Measurements from ENCODE around the gene RSPH1.

The RSPH1 gene

GRCh38 chr21:42531771-42532170 is 35.7 kb upstream of the RSPH1 start:
- DNase-seq, result no peak

DNA sequence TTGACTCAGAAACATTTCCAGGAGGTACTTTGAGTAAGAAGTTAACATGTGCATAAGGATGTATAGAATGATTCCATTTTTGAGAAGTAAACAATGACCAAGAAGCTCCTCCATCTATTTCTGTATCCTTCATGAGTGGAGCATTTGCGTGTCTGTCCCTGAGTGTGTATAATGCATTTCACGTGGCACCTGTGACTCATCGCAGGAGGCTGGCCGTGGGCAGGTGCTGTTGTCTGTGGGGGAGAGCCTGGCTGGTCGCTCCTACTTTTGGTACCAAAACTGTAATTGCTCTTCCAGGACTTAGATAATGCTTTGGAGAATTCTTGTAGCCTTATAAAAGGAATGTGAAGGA is 34.1 kb upstream of the RSPH1 start:
- DNase-seq, result no peak

DNA sequence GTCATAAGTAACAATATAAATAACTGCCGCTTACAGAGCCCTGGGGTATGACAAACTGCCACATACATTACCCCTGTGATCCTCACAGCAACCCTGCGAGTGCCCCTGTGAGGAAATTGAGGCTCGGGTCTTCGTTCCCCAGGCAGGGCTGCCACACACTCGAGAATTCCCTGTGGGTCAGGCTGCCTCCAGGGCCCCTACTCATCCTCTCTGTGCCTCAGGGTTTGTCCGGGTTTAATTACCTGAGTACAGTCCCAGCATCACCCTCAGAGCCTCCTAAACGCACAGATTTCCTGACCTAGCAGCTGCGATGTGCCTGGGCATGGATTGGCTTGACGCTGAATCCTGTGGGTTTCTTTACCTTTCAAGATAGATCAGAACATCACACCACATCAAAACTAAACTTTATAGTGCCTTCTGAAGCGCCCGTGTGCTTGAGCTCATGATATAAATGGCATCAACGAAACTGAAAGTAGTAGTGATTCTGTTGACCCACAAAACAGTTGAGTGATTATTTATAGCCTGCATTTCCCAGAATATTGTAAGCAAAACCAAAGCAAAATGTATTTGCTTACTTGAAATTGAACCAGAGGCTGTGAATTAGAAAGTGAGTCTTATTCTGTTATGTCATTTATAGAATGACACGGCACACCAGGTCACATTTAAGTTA is 31.6 kb upstream of the RSPH1 start:
- no peak for DNase-seq

DNA sequence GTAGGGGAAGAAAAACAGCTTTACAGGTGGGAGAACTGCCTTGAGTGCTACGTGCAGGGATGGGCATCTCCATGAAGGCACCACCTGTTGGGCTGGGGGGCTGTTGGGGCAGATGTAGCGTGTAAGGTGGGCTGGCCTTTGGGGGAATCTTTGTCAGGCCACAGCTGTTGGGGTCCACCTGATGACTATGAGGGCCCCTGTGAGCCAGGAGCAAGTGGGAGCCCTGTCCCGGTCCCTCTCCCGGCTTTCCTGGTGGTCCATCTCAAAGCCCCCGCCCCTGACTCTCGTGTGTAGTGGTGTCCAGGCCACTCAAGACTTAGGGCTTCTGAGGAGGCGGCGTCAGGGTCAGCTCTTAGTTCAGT is 31.1 kb upstream of the RSPH1 start:
- no peak for DNase-seq

- no peak for DNase-seq
Measured at GRCh38 chr21:42526379-42526727, 30.3 kb upstream of the RSPH1 start.

GRCh38 chr21:42525676-42526378 is 29.8 kb upstream of the RSPH1 start:
- DNase-seq, result no peak

DNA sequence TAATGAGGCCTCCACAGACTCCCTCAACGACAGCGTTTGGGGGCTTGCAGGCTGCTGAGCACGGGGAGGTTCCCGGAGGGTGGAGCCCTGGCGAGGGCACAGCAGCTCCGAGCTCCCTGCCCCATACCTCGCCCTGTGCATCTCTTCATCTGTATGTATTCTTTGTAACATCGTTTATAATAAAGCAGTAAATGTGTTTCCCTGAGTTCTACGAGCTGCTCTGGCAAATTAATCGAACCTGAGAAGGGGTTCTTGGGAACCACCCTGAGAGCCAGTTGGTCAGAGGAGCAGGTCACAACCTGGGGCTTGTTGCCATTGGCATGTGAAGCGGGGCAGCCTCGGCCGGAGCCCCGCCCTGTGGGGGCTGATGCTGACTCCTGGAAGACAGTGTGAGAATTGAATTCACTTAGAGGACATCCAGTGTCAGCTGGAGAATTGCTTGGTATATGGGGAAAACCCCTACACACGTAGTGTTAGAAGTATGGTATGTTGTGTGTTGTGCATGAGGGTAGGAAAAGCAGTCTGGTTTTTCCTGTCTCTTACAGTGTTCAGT is 29.1 kb upstream of the RSPH1 start:
- no peak for DNase-seq

- DNase-seq, result peak; percentile 90
Measured at GRCh38 chr21:42524341-42525028, 28.5 kb upstream of the RSPH1 start.

GRCh38 chr21:42523941-42524340 is 27.9 kb upstream of the RSPH1 start:
- DNase-seq, result no peak

- DNase-seq, result no peak
Measured at GRCh38 chr21:42523211-42523610, 27.2 kb upstream of the RSPH1 start.

- no peak for DNase-seq
Measured at GRCh38 chr21:42522771-42523170, 26.7 kb upstream of the RSPH1 start.

- DNase-seq, result no peak
Measured at GRCh38 chr21:42522271-42522670, 26.2 kb upstream of the RSPH1 start.

DNA sequence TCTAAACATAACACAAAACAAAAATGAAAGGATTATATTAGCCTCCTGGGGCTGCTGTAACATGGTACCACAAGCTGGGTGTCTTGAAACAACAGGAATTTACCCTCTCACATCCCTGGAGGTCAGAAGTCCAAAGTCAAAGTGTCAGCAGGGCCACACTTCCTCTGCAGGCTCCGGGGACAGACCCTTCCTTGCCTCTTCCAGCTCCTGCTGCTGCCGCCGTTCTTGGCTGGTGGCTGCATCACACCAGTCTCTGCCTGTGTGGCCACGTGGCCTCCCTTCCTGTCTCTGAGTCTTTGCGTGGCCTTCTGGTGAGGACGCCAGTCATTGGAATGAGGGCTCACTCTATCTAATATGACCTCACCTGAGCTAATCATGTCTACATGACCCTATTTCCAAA is 25.8 kb upstream of the RSPH1 start:
- no peak for DNase-seq

DNA sequence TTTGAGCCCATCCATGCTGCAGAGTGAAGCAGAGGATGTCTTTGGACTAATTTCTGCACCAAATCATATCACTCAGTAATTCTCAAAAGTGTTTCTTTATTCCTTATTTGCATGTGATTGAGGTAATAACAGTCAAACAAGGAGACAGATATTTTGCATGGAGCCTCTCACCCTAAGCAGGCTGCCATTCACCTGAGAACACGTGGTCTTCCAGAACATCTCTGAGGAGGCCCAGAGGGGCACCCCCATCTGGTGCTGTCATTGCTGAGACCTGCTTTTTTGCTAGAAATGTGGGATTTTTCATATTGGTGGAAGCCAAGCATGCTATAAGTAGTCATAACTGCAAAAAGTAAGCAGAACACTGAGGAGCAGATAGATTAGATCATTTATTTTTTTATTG is 25.4 kb upstream of the RSPH1 start:
- DNase-seq, result no peak

- DNase-seq, result no peak
Measured at GRCh38 chr21:42520628-42521253, 24.7 kb upstream of the RSPH1 start.

- DNase-seq, result no peak
Measured at GRCh38 chr21:42518626-42519025, 22.6 kb upstream of the RSPH1 start.

DNA sequence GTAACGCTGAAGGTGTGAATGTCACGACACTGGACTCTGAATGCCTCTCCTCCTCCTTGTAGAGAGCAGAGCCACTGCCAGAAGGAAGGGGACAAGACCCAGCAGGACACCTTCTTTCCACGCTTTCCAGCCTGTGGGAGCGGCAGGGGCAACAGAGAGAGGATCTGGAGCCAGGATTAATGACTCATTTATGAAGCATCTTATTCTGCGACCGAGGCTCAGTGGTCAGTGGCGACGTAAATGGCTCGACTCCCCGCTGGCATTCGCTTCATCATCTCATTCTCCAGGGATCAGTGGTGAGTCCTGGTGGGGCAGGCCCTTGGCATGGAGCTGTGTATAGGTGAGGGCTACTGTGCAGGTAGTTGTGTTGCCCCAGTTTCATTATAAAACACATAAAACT is 22.2 kb upstream of the RSPH1 start:
- DNase-seq, result no peak

DNA sequence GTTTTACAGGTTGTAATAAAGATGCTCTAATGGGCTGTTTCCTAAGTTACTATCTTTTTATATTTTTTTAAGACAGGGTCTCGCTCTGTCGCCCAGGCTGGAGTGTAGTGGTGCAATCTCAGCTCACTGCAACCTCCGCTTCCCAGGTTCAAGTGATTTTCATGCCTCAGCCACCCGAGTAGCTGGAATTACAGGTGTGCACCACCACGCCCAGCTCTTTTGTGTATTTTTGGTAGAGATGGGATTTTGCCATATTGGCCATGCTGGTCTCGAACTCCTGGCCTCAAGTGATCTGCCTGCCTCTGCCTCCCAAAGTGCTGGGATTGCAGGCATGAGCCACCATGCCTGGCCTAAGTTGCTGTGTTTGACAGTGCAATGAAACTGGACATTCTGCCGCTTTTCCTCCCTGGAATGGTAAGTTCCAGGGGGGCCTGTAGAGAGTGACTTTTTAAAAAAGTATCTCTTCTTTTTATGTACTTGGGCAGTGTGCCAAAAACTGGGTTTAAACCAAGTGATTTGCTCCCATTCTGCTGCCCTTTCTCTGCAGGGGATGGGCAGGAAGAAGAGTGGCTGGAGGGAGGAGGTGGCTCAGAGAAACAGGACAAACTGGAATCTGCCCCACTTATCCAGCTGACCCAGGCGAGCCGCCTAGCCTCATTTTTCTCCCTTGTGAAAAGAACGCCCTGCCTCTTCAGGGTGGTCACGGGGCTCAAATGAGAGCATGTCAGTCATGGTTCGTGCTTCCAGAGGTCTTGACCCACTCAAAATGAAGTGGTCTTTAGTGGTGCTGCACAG is 19.9 kb upstream of the RSPH1 start:
- DNase-seq, result no peak

- DNase-seq, result no peak
Measured at GRCh38 chr21:42514883-42515228, 18.8 kb upstream of the RSPH1 start.

DNA sequence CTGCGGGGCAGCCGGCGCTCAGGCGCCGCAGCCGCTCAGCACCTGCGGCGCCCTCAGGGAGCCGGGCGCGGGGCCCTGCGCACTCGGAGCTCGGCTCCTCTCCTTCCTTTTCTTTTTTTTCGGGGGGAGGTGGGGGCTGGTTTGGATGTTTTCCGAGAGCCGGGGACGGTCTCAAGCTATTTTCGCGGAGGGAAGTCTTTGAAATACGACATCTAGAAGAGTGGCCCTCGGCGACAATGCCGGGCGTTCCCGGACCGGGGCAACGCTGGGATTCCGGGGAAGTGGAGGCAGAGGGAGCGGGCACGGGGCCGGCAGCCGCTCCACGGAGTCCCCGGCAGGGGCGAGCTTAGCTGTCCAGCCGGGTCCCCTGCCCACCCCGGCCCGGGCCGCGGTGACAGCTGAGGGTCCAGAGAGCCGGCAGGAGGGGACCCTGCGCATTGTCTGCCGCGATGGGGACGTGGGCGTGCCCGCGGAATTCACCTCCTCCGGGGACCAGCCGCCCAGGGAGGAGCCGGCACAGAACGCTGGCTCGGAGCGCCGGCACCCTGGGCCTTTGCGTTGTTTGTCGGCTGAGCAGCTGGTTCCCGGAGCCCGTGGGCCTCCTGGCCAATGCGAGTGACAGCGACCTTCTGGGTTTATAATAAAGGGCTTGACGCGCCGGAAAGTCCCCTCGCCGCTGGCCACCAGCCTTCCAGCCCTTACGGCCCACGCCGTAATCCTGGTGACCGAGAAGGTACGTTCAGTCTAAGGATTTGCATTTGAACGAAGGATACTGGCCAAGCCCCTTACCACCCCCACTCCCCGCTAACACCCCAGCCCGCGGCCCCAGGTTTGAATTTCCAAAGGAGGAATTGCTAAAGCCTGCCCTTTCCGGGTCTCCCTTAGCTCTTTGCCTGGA is 18.2 kb upstream of the RSPH1 start:
- DNase-seq, result no peak

- DNase-seq, result no peak
Measured at GRCh38 chr21:42513151-42513984, 17.3 kb upstream of the RSPH1 start, which contains the start of gene SLC37A1. TSS of gene SLC37A1 (plus strand) at chr21:42513852. CDS start at chr21:42518455, 4,603 bp downstream.
